ENCODE results near the gene RNASE12. TPM values are rescaled to one million over a fixed set of nuclear protein-coding genes. Genes with fewer than 3 reads are reported as not detected.
"Not testable (repeated sequence)": the region's sequence is repeated elsewhere in the genome, so short reads cannot be mapped to it uniquely, and the experiment has no call there.

RNASE12 gene
- total and polyA plus RNA-seq, 2 donors (not counting 3 experiments of a cell fraction or from before 2014, with no cell fraction given), result not detected

DNA sequence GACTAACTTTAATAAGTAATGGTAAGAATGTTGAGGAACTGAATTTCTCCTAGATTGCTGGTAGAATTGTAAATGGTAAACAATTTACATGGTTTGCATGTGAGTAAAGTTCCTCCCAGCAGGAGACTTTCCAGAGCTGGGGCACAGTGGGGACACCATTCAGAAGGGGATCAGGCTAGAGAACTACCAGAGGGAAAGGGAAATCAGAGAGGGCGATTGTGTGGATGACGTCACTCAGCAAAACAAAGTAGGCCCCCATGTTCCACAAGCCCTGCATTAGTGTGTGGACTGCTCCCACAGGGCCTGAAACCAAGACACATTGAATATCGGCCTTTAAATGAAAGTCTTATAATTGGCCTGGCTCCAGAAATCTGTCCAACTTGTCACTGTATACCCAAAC lies 12.9 kb downstream of the RNASE12 start:
- no peaks in the 10 kb centered on the region for H3K9me3 ChIP-seq (replicated peaks; ENCODE audit: control insufficient read depth, insufficient read depth, low read length)
- no peak overlapping the region for H3K27ac ChIP-seq (ENCODE audit: insufficient read depth, low read depth, low read length)
- dilution Hi-C loops (cut with MboI; ENCODE audit: extremely low pct_ligation_motif_present, low sequenced_read_pairs), result no loop called here
- CTCF ChIA-PET, result no interaction called here
- no peak overlapping the region for H3K9ac ChIP-seq (replicated peaks; ENCODE audit: extremely low read depth, insufficient read depth, low read length)
- H3K79me2 ChIP-seq (ENCODE audit: control insufficient read depth, insufficient read depth, low read length), result no peaks in the 10 kb centered on the region
- no peak for TF ChIP-seq JUN (IDR thresholded peaks at IDR 0.05; ENCODE audit: borderline replicate concordance, insufficient read depth, insufficient read length, low read depth)
- no peak for TF ChIP-seq FOS (IDR thresholded peaks at IDR 0.05; ENCODE audit: borderline replicate concordance, insufficient read depth, low read length)
- TF ChIP-seq GATA2 (IDR thresholded peaks at IDR 0.05; ENCODE audit: insufficient read depth, insufficient read length, low read depth, low read length), result no peak
- no peak for TF ChIP-seq POLR2A (IDR thresholded peaks at IDR 0.05; ENCODE audit: low read depth, low read length)
- no peak for TF ChIP-seq EZH2 (IDR thresholded peaks at IDR 0.05; ENCODE audit: borderline replicate concordance, low read depth, low read length, severe bottlenecking)
- no peak for TF ChIP-seq POLR2AphosphoS5 (IDR thresholded peaks at IDR 0.05; ENCODE audit: insufficient read depth, low read depth, low read length)
- no peak for TF ChIP-seq CTCF (IDR thresholded peaks at IDR 0.05; ENCODE audit: extremely low read depth in 1 of 2, insufficient read depth in 1 of 2, low read depth in 1 of 2, low read length in 2 of 2)
- TF ChIP-seq MYC (IDR thresholded peaks at IDR 0.05; ENCODE audit: low read depth, low read length), result no peak
- peaks cover 5 to 12% of the 10 kb centered on the region in 2 experiments for H3K27me3 ChIP-seq (ENCODE audit: control insufficient read depth in 2 of 2, insufficient read depth in 2 of 2, low read length in 2 of 2)
- H3K4me1 ChIP-seq (ENCODE audit: control insufficient read depth, extremely low read depth, insufficient read depth, low read length), result no peaks in the 10 kb centered on the region
- H3K4me2 ChIP-seq (ENCODE audit: insufficient read depth, low read length), result no peak overlapping the region
- DNase-seq (ENCODE audit: low read depth, low spot score) (no peak), FAIRE-seq (no peak)
- no peaks in the 10 kb centered on the region for H3K36me3 ChIP-seq (ENCODE audit: control insufficient read depth in 2 of 2, extremely low read depth in 1 of 2, insufficient read depth in 2 of 2, low read length in 2 of 2)
- H3K9me1 ChIP-seq (replicated peaks; ENCODE audit: control insufficient read depth, extremely low read depth, insufficient read depth, low read length), result no peaks in the 10 kb centered on the region
- H3K4me3 ChIP-seq (replicated peaks in 1 of 3; ENCODE audit: insufficient read depth in 1 of 3, low read depth in 1 of 3, low read length in 3 of 3), result no peak overlapping the region
- intact Hi-C loops (cut with micrococcal nuclease), result no loop called here
- POLR2A ChIA-PET, result no interaction called here
- no TSS peak for BruUV-seq (replicated peaks)
- no peak overlapping the region for H2AFZ ChIP-seq (ENCODE audit: low read depth, low read length)
- no peaks in the 10 kb centered on the region for H4K20me1 ChIP-seq (replicated peaks; ENCODE audit: control insufficient read depth, extremely low read depth, insufficient read depth, low read length)

GRCh38 chr14:20572382-20572990 lies 18.7 kb downstream of the RNASE12 start:
- BruUV-seq (replicated peaks); FAIRE-seq; POLR2A ChIA-PET: not testable (repeated sequence)

GRCh38 chr14:20570720-20571119 lies 20.5 kb downstream of the RNASE12 start:
- H3K9me3 ChIP-seq (replicated peaks; ENCODE audit: control insufficient read depth, insufficient read depth, low read length); H3K9ac ChIP-seq (replicated peaks; ENCODE audit: extremely low read depth, insufficient read depth, low read length); H3K4me3 ChIP-seq (replicated peaks in 1 of 3; ENCODE audit: insufficient read depth in 1 of 3, low read depth in 1 of 3, low read length in 3 of 3); CTCF ChIA-PET; H3K4me2 ChIP-seq (ENCODE audit: insufficient read depth, low read length); H3K36me3 ChIP-seq (ENCODE audit: control insufficient read depth in 2 of 2, extremely low read depth in 1 of 2, insufficient read depth in 2 of 2, low read length in 2 of 2); H4K20me1 ChIP-seq (replicated peaks; ENCODE audit: control insufficient read depth, extremely low read depth, insufficient read depth, low read length); dilution Hi-C loops (cut with MboI; ENCODE audit: extremely low pct_ligation_motif_present, low sequenced_read_pairs); DNase-seq (ENCODE audit: low read depth, low spot score); intact Hi-C loops (cut with micrococcal nuclease); H3K27me3 ChIP-seq (ENCODE audit: control insufficient read depth in 2 of 2, insufficient read depth in 2 of 2, low read length in 2 of 2); H3K9me1 ChIP-seq (replicated peaks; ENCODE audit: control insufficient read depth, extremely low read depth, insufficient read depth, low read length); FAIRE-seq; POLR2A ChIA-PET; H3K79me2 ChIP-seq (ENCODE audit: control insufficient read depth, insufficient read depth, low read length); H3K4me1 ChIP-seq (ENCODE audit: control insufficient read depth, extremely low read depth, insufficient read depth, low read length); H3K27ac ChIP-seq (ENCODE audit: insufficient read depth, low read depth, low read length); H2AFZ ChIP-seq (ENCODE audit: low read depth, low read length); BruUV-seq (replicated peaks): not testable (repeated sequence)

More at GRCh38 chr14:20572382-20572990, 18.7 kb downstream of the RNASE12 start:
- H3K27me3 ChIP-seq (ENCODE audit: control insufficient read depth in 2 of 2, insufficient read depth in 2 of 2, low read length in 2 of 2); H3K9me1 ChIP-seq (replicated peaks; ENCODE audit: control insufficient read depth, extremely low read depth, insufficient read depth, low read length); H3K9me3 ChIP-seq (replicated peaks; ENCODE audit: control insufficient read depth, insufficient read depth, low read length); H3K4me3 ChIP-seq (replicated peaks in 1 of 3; ENCODE audit: insufficient read depth in 1 of 3, low read depth in 1 of 3, low read length in 3 of 3); H3K9ac ChIP-seq (replicated peaks; ENCODE audit: extremely low read depth, insufficient read depth, low read length); H3K36me3 ChIP-seq (ENCODE audit: control insufficient read depth in 2 of 2, extremely low read depth in 1 of 2, insufficient read depth in 2 of 2, low read length in 2 of 2); H3K4me1 ChIP-seq (ENCODE audit: control insufficient read depth, extremely low read depth, insufficient read depth, low read length); intact Hi-C loops (cut with micrococcal nuclease); H4K20me1 ChIP-seq (replicated peaks; ENCODE audit: control insufficient read depth, extremely low read depth, insufficient read depth, low read length); H3K27ac ChIP-seq (ENCODE audit: insufficient read depth, low read depth, low read length); H3K4me2 ChIP-seq (ENCODE audit: insufficient read depth, low read length); H2AFZ ChIP-seq (ENCODE audit: low read depth, low read length); dilution Hi-C loops (cut with MboI; ENCODE audit: extremely low pct_ligation_motif_present, low sequenced_read_pairs); CTCF ChIA-PET; DNase-seq (ENCODE audit: low read depth, low spot score); H3K79me2 ChIP-seq (ENCODE audit: control insufficient read depth, insufficient read depth, low read length): not testable (repeated sequence)
